GM12875 (cell line): Measurements from ENCODE around the gene LRRTM4.

ENCODE experiments used
- H3K4me3 ChIP-seq: one replicate; pipeline ENCODE4 v1.5.1; 2011; ENCODE audit warnings: low read depth, low read length, control low read depth
- CTCF ChIP-seq: IDR thresholded peaks from 2 replicates; pipeline ENCODE4 v1.5.1; 2011; ENCODE audit warnings: low read depth, mild to moderate bottlenecking, control low read depth, inconsistent platforms, low read length, moderate library complexity, borderline replicate concordance; ENCODE audit not compliant: insufficient read depth

Gene LRRTM4

GRCh38 chr2:77028032-77028600 lies 494.1 kb downstream of the LRRTM4 start:
- TF ChIP-seq CTCF, result no peak
- H3K4me3 ChIP-seq, result no peak overlapping the region

GRCh38 chr2:77025714-77026113 lies 496.5 kb downstream of the LRRTM4 start:
- no peak for TF ChIP-seq CTCF
- no peak overlapping the region for H3K4me3 ChIP-seq

- no peak overlapping the region for H3K4me3 ChIP-seq
- no peak for TF ChIP-seq CTCF
Observed at GRCh38 chr2:77021161-77021560, 501.0 kb downstream of the LRRTM4 start.

- no peak for TF ChIP-seq CTCF
- no peak overlapping the region for H3K4me3 ChIP-seq
Observed at GRCh38 chr2:77018219-77018618, 504.0 kb downstream of the LRRTM4 start.

- no peak overlapping the region for H3K4me3 ChIP-seq
- TF ChIP-seq CTCF, result no peak
Observed at GRCh38 chr2:77017355-77017745, 504.8 kb downstream of the LRRTM4 start.

GRCh38 chr2:77016443-77017354 lies 505.5 kb downstream of the LRRTM4 start:
- no peak for TF ChIP-seq CTCF
- H3K4me3 ChIP-seq, result no peak overlapping the region

GRCh38 chr2:77013953-77014352 lies 508.2 kb downstream of the LRRTM4 start:
- no peak for TF ChIP-seq CTCF

More at GRCh38 chr2:77013953-77014352, 508.2 kb downstream of the LRRTM4 start:
- H3K4me3 ChIP-seq, result no peak overlapping the region
